CD4-positive, alpha-beta T cell treated with Interleukin-4 for 4 hours (primary cell): ENCODE data around the gene MKX.

Experiments
- DNase-seq: peaks from one replicate; pipeline ENCODE4 v3.0.0-alpha.2; 2020

MKX gene

GRCh38 chr10:27643301-27643700, 102.3 kb downstream of the MKX start:
- DNase-seq = no peak

GRCh38 chr10:27642023-27642589, 103.5 kb downstream of the MKX start:
- DNase-seq = no peak

GRCh38 chr10:27638071-27638750, 107.4 kb downstream of the MKX start:
- DNase-seq = no peak

GRCh38 chr10:27637601-27638000, 108.0 kb downstream of the MKX start:
- no peak for DNase-seq

DNA sequence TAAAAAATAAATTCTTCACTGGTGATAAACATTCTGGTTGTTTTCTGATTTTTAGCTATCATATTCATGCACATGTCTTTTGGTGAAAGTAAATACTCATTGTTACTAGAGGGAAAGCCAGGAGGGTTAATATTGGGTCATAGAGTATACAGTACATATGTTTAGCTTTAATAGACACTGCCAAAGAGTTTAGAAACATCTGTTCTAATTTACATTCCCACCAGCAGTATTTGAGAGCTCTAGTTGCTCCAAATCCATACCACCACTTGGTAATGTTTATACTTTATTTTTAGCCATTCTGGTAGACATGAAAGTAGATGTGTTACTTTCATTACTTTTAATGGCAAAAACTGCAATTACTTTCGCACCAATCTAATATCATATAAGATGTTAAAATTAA, 108.8 kb downstream of the MKX start:
- DNase-seq = no peak

DNA sequence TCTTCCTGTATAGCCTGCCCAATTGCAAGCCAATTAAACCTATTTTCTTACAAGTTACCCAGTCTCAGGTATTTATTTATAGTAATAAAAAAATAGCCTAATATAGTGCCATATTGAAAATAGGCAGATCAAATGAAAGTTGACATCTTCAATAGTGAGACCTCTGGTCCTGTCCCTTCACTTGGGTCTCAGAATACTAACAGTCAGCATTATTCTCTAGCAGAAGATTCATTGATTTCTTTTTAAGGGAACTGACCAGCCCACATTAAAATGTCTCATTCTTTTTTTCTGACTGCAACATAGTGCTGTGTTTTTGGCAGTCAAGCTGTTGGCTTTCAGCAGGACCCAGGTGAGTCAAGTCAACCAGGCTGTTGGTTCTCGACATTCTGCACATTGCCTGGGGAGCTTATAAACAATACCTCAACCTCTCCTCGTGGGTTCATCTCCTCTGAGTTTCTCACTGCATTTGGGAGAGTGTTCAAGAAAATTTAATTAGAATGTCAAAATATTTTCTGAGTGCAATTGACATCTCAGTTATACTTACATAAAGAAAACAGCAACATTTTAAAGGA, 109.8 kb downstream of the MKX start:
- DNase-seq = no peak

DNA sequence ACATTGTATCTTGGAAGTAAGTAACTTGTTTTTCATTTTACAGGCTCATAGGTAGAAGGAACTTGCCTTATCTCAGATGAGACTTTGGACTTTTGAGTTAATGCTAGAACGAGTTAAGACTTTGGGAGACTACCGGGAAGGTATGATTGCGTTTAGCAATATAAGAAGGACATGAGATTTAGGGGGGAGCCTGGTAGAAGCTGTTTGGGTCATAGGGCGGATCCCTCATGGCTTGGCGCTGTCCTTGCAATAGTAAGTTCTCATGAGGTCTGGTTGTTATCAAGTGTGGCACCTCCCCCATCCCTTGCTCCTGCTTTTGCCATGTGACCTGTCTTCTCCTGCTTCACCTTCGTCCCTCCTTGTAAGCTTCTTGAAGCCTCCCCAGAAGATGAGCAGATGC, 110.3 kb downstream of the MKX start:
- DNase-seq = no peak

DNA sequence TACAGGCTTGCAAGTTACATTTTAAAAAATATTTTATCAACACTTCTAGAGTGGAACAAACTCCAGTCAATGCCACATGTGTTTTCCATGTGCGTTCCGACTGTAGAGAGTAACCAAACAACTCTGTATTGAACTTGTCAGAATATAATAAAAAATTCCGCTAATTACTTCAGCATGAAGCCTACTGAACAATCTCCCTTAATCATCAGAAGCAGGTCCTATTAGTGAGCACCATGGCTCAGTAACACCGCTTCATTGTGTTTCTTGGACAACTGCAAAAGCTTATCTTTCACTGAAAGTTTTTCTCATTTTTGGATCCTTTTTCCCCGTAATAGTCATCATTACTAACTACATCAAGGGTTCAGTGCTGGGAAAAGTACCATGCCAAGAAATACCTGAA, 117.0 kb downstream of the MKX start:
- DNase-seq = no peak

GRCh38 chr10:27626890-27627289, 118.7 kb downstream of the MKX start:
- no peak for DNase-seq

GRCh38 chr10:27625452-27626211, 120.0 kb downstream of the MKX start:
- DNase-seq = no peak

DNA sequence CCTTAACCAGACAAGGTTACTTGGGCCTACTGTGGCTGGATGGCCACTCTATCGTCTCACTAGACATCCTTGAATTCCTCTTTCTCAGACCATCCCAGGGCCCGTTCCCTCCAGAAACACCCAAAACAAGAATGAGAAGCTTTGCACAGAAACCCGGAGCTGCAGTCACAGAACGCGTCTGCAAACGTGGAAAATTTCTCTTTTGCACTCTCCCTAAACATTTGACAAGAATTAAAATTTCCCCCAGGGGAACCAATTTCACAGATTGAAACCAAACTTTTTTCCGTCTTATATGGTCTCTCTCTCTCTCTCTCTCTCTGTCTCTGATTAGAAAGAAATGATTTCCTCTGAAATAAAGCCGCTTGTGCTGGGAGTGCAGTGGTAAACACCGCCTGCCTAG, 120.7 kb downstream of the MKX start:
- DNase-seq = no peak
